H1 (cell line): Measurements from ENCODE around the gene SORBS1. TPM values are rescaled to one million over a fixed set of nuclear protein-coding genes. Genes with fewer than 3 reads are reported as not detected.

Source experiments
- CTCF ChIA-PET: fragments of 300-600 bp; sonication (Branson Sonifier 250); formaldehyde crosslinking; loops from one replicate; lab custom pipeline; 2021; ENCODE audit not compliant: partially characterized antibody; lab: Charles Lee
- POLR2A ChIA-PET: fragments of 300-600 bp; sonication (Branson Sonifier 250); formaldehyde crosslinking; loops from one replicate; lab custom pipeline; 2021; ENCODE audit warnings: inconsistent platforms; ENCODE audit not compliant: partially characterized antibody; lab: Charles Lee
- DNase-seq, 2 experiments: peaks; one replicate each; pipeline versions ENCODE4 v3.0.0 to v3.0.0-alpha.2; 2010 to 2022; ENCODE audit warnings: low spot score in 2 of 2, low read depth in 1 of 2, mixed read lengths in 1 of 2
- FAIRE-seq: peaks from 2 replicates; lab custom pipeline; 2011; peaks lifted over from hg19 to GRCh38; lab: Jason Lieb, UNC
- H2AFZ ChIP-seq: 2 replicates; pipeline ENCODE4 v1.8.1; 2012; ENCODE audit warnings: low read length, inconsistent platforms
- H2AK5ac ChIP-seq: 2 replicates; pipeline ENCODE4 v1.6.1; 2013; ENCODE audit warnings: low read depth, low read length
- H2BK120ac ChIP-seq: replicated peaks from 2 replicates; pipeline ENCODE3; 2013; ENCODE audit warnings: low read depth, low read length, inconsistent platforms
- H2BK12ac ChIP-seq: 2 replicates; pipeline ENCODE4 v1.6.1; 2013; ENCODE audit warnings: low read depth, low read length
- H2BK15ac ChIP-seq: 2 replicates; pipeline ENCODE4 v1.6.1; 2013; ENCODE audit warnings: low read length
- H2BK20ac ChIP-seq: 2 replicates; pipeline ENCODE4 v1.6.1; 2013; ENCODE audit warnings: low read length
- H2BK5ac ChIP-seq: 2 replicates; pipeline ENCODE4 v1.6.1; 2013; ENCODE audit warnings: low read depth, low read length
- H3K14ac ChIP-seq: 2 replicates; pipeline ENCODE4 v1.6.1; 2013; ENCODE audit warnings: inconsistent platforms; ENCODE audit not compliant: insufficient read length
- H3K18ac ChIP-seq: 2 replicates; pipeline ENCODE4 v1.6.1; 2013; ENCODE audit warnings: low read length; ENCODE audit errors: extremely low read depth
- H3K23ac ChIP-seq: 2 replicates; pipeline ENCODE4 v1.6.1; 2013; ENCODE audit warnings: inconsistent platforms; ENCODE audit not compliant: insufficient read length
- H3K23me2 ChIP-seq: 2 replicates; pipeline ENCODE4 v1.6.1; 2013; ENCODE audit warnings: low read depth, low read length
- H3K27ac ChIP-seq: 2 replicates; pipeline ENCODE4 v1.6.1; 2011; ENCODE audit warnings: low read depth, low read length, inconsistent platforms
- H3K27me3 ChIP-seq, 4 experiments: replicated peaks in 1 of 4; 1 replicate in 1 of 4; 2 replicates in 3 of 4; pipeline versions ENCODE4 v1.6.1 to v1.8.1; 2011 to 2013; ENCODE audit warnings: low read length in 3 of 4, mild to moderate bottlenecking in 3 of 4, inconsistent platforms in 2 of 4, mixed read lengths in 2 of 4, moderate library complexity in 1 of 4; ENCODE audit not compliant: control insufficient read depth in 3 of 4, insufficient read depth in 3 of 4; ENCODE audit errors: extremely low read depth in 1 of 4
- H3K36me3 ChIP-seq, 4 experiments: 2 replicates each; pipeline versions ENCODE4 v1.6.1 to v1.8.1; 2011 to 2013; ENCODE audit warnings: mild to moderate bottlenecking in 4 of 4, low read length in 3 of 4, moderate library complexity in 2 of 4, control low read depth in 1 of 4, inconsistent platforms in 1 of 4; ENCODE audit not compliant: insufficient read depth in 4 of 4, control insufficient read depth in 2 of 4
- H3K4ac ChIP-seq: replicated peaks from 2 replicates; pipeline ENCODE3; 2013; ENCODE audit warnings: low read length, low read depth, mixed read lengths, inconsistent platforms; ENCODE audit not compliant: insufficient read length
- H3K4me1 ChIP-seq, 4 experiments: replicated peaks in 1 of 4; 1 replicate in 1 of 4; 2 replicates in 3 of 4; pipeline versions ENCODE4 v1.6.1 to v1.8.1; 2011 to 2013; ENCODE audit warnings: low read length in 3 of 4, inconsistent platforms in 2 of 4, mixed read lengths in 1 of 4; ENCODE audit not compliant: insufficient read depth in 4 of 4, control insufficient read depth in 3 of 4
- H3K4me2 ChIP-seq, 2 experiments: 2 replicates each; pipeline versions ENCODE4 v1.6.1 to v1.8.1; 2011 to 2013; ENCODE audit warnings: low read depth in 2 of 2, low read length in 2 of 2, control low read depth in 1 of 2, inconsistent platforms in 1 of 2, mild to moderate bottlenecking in 1 of 2; ENCODE audit not compliant: insufficient read depth in 1 of 2
- H3K4me3 ChIP-seq, 4 experiments: fragments of 200-600, 300-600 bp in 1 of 4; sonication (generic), shearing (Covaris generic), sonication (Bioruptor Twin) in 1 of 4; 2 replicates each; pipeline versions ENCODE4 v1.5.1 to v1.8.1; 2011 to 2016; ENCODE audit warnings: low read length in 4 of 4, low read depth in 3 of 4, control low read depth in 2 of 4, inconsistent platforms in 2 of 4, mild to moderate bottlenecking in 2 of 4, mixed read lengths in 1 of 4, moderate library complexity in 1 of 4; ENCODE audit not compliant: insufficient read depth in 2 of 4; ENCODE audit errors: extremely low read depth in 1 of 4
- H3K56ac ChIP-seq: replicated peaks from 2 replicates; pipeline ENCODE3; 2013; ENCODE audit warnings: low read depth, mild to moderate bottlenecking, mixed read lengths, low read length, inconsistent platforms; ENCODE audit not compliant: insufficient read length
- H3K79me1 ChIP-seq: 2 replicates; pipeline ENCODE4 v1.6.1; 2013; ENCODE audit warnings: low read depth, low read length, control low read depth
- H3K79me2 ChIP-seq, 2 experiments: 2 replicates each; pipeline versions ENCODE4 v1.6.1 to v1.8.1; 2012 to 2013; ENCODE audit warnings: low read length in 2 of 2, mild to moderate bottlenecking in 2 of 2, inconsistent platforms in 1 of 2; ENCODE audit not compliant: insufficient read depth in 2 of 2, control insufficient read depth in 1 of 2
- H3K9ac ChIP-seq, 4 experiments: replicated peaks in 1 of 4; 1 replicate in 1 of 4; 2 replicates in 3 of 4; pipeline versions ENCODE4 v1.6.1 to v1.8.1; 2011 to 2013; ENCODE audit warnings: low read depth in 3 of 4, low read length in 3 of 4, control low read depth in 2 of 4, mild to moderate bottlenecking in 2 of 4, moderate library complexity in 2 of 4, inconsistent platforms in 1 of 4; ENCODE audit errors: extremely low read depth in 1 of 4
- H3K9me3 ChIP-seq, 2 experiments: 2 replicates each; pipeline versions ENCODE4 v1.6.1 to v1.8.1; 2012 to 2013; ENCODE audit warnings: mild to moderate bottlenecking in 2 of 2, moderate library complexity in 2 of 2, control low read depth in 1 of 2, inconsistent platforms in 1 of 2, low read depth in 1 of 2, low read length in 1 of 2, mixed read lengths in 1 of 2; ENCODE audit not compliant: insufficient read depth in 2 of 2
- H4K20me1 ChIP-seq, 2 experiments: replicated peaks in 1 of 2; 2 replicates each; pipeline versions ENCODE3 to v1.8.1; 2011 to 2013; ENCODE audit warnings: inconsistent platforms in 2 of 2, low read length in 2 of 2, mild to moderate bottlenecking in 1 of 2; ENCODE audit not compliant: insufficient read depth in 2 of 2, control insufficient read depth in 1 of 2
- H4K5ac ChIP-seq: 2 replicates; pipeline ENCODE4 v1.6.1; 2013; ENCODE audit warnings: low read length, low read depth, mixed read lengths, inconsistent platforms; ENCODE audit not compliant: insufficient read length
- H4K8ac ChIP-seq: 2 replicates; pipeline ENCODE4 v1.8.0; 2013; ENCODE audit warnings: mild to moderate bottlenecking, moderate library complexity, low read length, inconsistent platforms; ENCODE audit not compliant: insufficient read depth; ENCODE audit errors: extremely low read depth
- H4K91ac ChIP-seq: replicated peaks from 2 replicates; pipeline ENCODE3; 2013; ENCODE audit warnings: low read length, mixed read lengths, inconsistent platforms; ENCODE audit not compliant: insufficient read length
- BACH1 ChIP-seq: IDR thresholded peaks from 2 replicates; pipeline ENCODE4 v1.6.1; 2012; ENCODE audit warnings: low read length, improper control_type of control experiment
- RAD21 ChIP-seq, 2 experiments: IDR thresholded peaks in 1 of 2; conservative IDR thresholded peaks in 1 of 2; 2 replicates each; pipeline ENCODE4 v1.6.1; 2011; ENCODE audit warnings: low read depth in 2 of 2, low read length in 2 of 2, improper control_type of control experiment in 1 of 2, inconsistent platforms in 1 of 2, mild to moderate bottlenecking in 1 of 2, moderate library complexity in 1 of 2
- WGBS, 2 experiments: shearing (Covaris generic) in 1 of 2; methylation state at CpG; one replicate each; pipeline versions ENCODE4 v1.1.6 to v1.1.7; 2013 to 2015; ENCODE audit warnings: low lambda C conversion rate in 2 of 2, mixed read lengths in 2 of 2, inconsistent platforms in 1 of 2, low coverage in 1 of 2, missing lambda C conversion rate in 1 of 2; ENCODE audit not compliant: insufficient replicate concordance in 2 of 2, insufficient coverage in 1 of 2, insufficient read length in 1 of 2; ENCODE audit errors: extremely low coverage in 1 of 2, missing lambda C conversion rate in 1 of 2; 5-methylcytosine and 5-hydroxymethylcytosine counted together
- polyA plus RNA-seq, 7 experiments: library from polyadenylated mRNA; depleted of rRNA in 3 of 7; stranded (reverse) in 5 of 7; unstranded in 2 of 7; fragments of >200 nt in 5 of 7; fragments of 200-250 nt in 2 of 7; gene quantifications; 1 replicate in 5 of 7; 2 replicates in 1 of 7; 4 replicates in 1 of 7; pipeline versions ENCODE4 v1.2.1 to v1.2.3, GENCODE V29; 2011 to 2013; ENCODE audit warnings: missing spikeins in 2 of 7, mixed read lengths in 2 of 7
- total RNA-seq: library from RNA; stranded (reverse); fragmentation: NEBNext Ultra II Directional; extraction: Animal tissue kit (Norgen Biotek cat#: 25700); gene quantifications from 2 replicates; pipeline ENCODE4 v1.2.1, GENCODE V29; 2021

The SORBS1 gene
- total and polyA plus RNA-seq, 2 of the 8 experiments (the other 6 are each of a cell fraction or from before 2014, with no cell fraction given) = 16.0 to 35.0 TPM

GRCh38 chr10:95336702-95337101 is 224.5 kb downstream of the SORBS1 start:
- WGBS, 2 experiments = 89% methylated on average over 9 of the region's 9 CpGs; no CpG with 5 or more reads in 1 of the 2 experiments
- FAIRE-seq (no peak), DNase-seq (no peak)
- H3K79me2 ChIP-seq = no peaks in the 10 kb centered on the region
- H4K91ac ChIP-seq = no peak overlapping the region
- H3K4me2 ChIP-seq = no peak overlapping the region
- H2BK120ac ChIP-seq = no peak overlapping the region
- no peak overlapping the region for H3K9ac ChIP-seq
- H3K4ac ChIP-seq = no peak overlapping the region
- H3K18ac ChIP-seq = no peak overlapping the region
- H3K23me2 ChIP-seq = no peaks in the 10 kb centered on the region
- H3K4me1 ChIP-seq = peaks cover 0 to 6% (median 0%) of the 10 kb centered on the region in 4 experiments; a peak in 1 of 7 replicates
- no peak overlapping the region; the same call in 1 of the 2 replicates for H4K8ac ChIP-seq
- H3K27ac ChIP-seq = no peak overlapping the region
- H3K36me3 ChIP-seq = peaks cover 0 to 3% (median 0%) of the 10 kb centered on the region in 4 experiments; a peak in 1 of 8 replicates
- H4K5ac ChIP-seq = no peak overlapping the region
- no peak overlapping the region for H3K14ac ChIP-seq
- H2BK5ac ChIP-seq = no peak overlapping the region
- TF ChIP-seq BACH1 = no peak
- TF ChIP-seq RAD21 (IDR thresholded peaks at IDR 0.05 in 1 of 2, conservative IDR thresholded peaks at IDR 0.05 in 1 of 2; ENCODE audit: low read depth in 2 of 2, low read length in 2 of 2) = peak in 1 of 2 experiments; percentile 32; a peak in 1 of 4 replicates
- H3K4me3 ChIP-seq = no peak overlapping the region
- ChIA-PET POLR2A (interaction anchor here (1.2 kb wide), 1 partner anchor 104 kb away, joined by 3 read pairs; no protein-coding TSS in a partner anchor), CTCF (interaction anchor here (0.7 to 2.0 kb wide), 9 partner anchors 9 to 203 kb away, joined by 3 to 11 read pairs (median 4); no protein-coding TSS in a partner anchor)
- no peaks in the 10 kb centered on the region for H3K27me3 ChIP-seq
- H3K23ac ChIP-seq = no peak overlapping the region
- H2BK20ac ChIP-seq = no peak overlapping the region
- H2BK15ac ChIP-seq = no peak overlapping the region
- no peaks in the 10 kb centered on the region for H3K9me3 ChIP-seq
- no peak overlapping the region for H3K56ac ChIP-seq
- H4K20me1 ChIP-seq = peaks cover 0 to 2% of the 10 kb centered on the region in 2 experiments
- H2BK12ac ChIP-seq = no peak overlapping the region
- no peaks in the 10 kb centered on the region for H3K79me1 ChIP-seq
- no peak overlapping the region for H2AFZ ChIP-seq
- no peak overlapping the region for H2AK5ac ChIP-seq
